ENCODE results near the gene TNS3. TPM values are rescaled to one million over a fixed set of nuclear protein-coding genes. Genes with fewer than 3 reads are reported as not detected.
"Not testable (repeated sequence)": the region's sequence is repeated elsewhere in the genome, so short reads cannot be mapped to it uniquely, and the experiment has no call there.

TNS3 gene
- total RNA-seq, 1 experiment from 2014 or later: 533 TPM

- TF ChIP-seq, protein P1, sequence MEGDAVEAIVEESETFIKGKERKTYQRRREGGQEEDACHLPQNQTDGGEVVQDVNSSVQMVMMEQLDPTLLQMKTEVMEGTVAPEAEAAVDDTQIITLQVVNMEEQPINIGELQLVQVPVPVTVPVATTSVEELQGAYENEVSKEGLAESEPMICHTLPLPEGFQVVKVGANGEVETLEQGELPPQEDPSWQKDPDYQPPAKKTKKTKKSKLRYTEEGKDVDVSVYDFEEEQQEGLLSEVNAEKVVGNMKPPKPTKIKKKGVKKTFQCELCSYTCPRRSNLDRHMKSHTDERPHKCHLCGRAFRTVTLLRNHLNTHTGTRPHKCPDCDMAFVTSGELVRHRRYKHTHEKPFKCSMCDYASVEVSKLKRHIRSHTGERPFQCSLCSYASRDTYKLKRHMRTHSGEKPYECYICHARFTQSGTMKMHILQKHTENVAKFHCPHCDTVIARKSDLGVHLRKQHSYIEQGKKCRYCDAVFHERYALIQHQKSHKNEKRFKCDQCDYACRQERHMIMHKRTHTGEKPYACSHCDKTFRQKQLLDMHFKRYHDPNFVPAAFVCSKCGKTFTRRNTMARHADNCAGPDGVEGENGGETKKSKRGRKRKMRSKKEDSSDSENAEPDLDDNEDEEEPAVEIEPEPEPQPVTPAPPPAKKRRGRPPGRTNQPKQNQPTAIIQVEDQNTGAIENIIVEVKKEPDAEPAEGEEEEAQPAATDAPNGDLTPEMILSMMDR (IDR thresholded peaks at IDR 0.05): no peak
- TF ChIP-seq SIN3A (IDR thresholded peaks at IDR 0.05; ENCODE audit: borderline replicate concordance, insufficient read depth, low read depth, low read length): no peak
- no peak for TF ChIP-seq TCF7L2 (IDR thresholded peaks at IDR 0.05; ENCODE audit: low read depth, low read length)
- TF ChIP-seq POLR2AphosphoS5 (IDR thresholded peaks at IDR 0.05; ENCODE audit: low read depth, low read length): no peak
- TF ChIP-seq REST (IDR thresholded peaks at IDR 0.05; ENCODE audit: insufficient read depth in 1 of 2, low read depth in 2 of 2, low read length in 1 of 2): no peak
- no peaks in the 10 kb centered on the region for H3K27me3 ChIP-seq (ENCODE audit: control insufficient read depth, insufficient read depth, low read length)
- H3K36me3 ChIP-seq (ENCODE audit: control insufficient read depth, insufficient read depth, low read length): peaks cover 23% of the 10 kb centered on the region
- H3K27ac ChIP-seq (ENCODE audit: low read length): peak overlapping the region; percentile 44; the same call in 1 of the 2 replicates
- ChIA-PET CTCF (no interaction called here), POLR2A (interaction anchor here (0.6 kb wide), 1 partner anchor 693 kb away, joined by 5 read pairs; no protein-coding TSS in a partner anchor)
- no peak for ATAC-seq
- H3K4me1 ChIP-seq (ENCODE audit: control insufficient read depth, insufficient read depth, low read length): peaks cover 93% of the 10 kb centered on the region
- H3K9me3 ChIP-seq (ENCODE audit: control insufficient read depth, insufficient read depth, low read depth, low read length): no peaks in the 10 kb centered on the region
- TSS peak; percentile 12 for BruUV-seq (replicated peaks)
- no peak overlapping the region for H3K4me3 ChIP-seq (ENCODE audit: low read depth in 2 of 2, low read length in 2 of 2)
- no peak for DNase-seq (ENCODE audit: low read depth, low spot score)
- in situ Hi-C loops (cut with HindIII; ENCODE audit: low pct_unique_long_range_greater_than_20kb, low sequenced_read_pairs) (no loop called here), intact Hi-C loops (cut with micrococcal nuclease; ENCODE audit: unreplicated experiment) (no loop called here)
Measured at GRCh38 chr7:47442605-47442865, 139.4 kb downstream of the TNS3 start.

DNA sequence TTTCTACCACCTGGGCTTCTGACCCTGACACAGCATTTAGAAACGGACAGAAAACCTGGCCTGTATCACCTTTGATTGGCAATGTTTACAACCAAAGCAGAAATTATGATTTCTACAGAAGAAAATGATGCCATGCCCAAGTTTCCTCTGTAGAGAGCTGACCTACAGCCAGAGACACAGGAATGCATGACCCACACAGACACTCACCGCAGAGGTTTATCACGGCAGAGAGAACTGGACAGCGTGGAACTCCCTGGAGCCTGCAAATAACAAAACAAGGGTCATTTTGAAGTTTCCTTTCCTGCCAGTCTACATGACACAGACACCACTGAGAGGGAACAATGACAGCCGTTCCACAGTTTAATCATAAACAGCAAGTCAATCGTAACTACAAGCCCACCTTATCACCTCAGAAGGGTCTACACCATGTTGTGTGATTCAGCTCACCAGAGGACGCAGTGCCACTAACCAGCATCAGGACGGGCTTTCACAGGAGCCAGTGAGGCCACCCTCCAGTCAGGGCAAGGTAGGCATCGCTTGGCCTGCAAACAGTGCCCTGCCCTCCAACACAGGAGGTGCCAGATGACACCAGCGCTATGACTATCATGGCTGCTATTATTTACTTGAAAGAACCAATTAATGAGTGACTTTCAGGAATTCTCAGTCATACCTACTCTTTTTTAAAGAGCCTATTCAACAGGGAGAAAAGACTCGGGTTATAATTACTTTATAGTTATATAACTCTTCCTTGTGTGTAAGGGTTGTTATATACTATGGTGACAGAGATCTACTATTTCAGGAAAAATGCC lies 139.9 kb downstream of the TNS3 start:
- H3K4me1 ChIP-seq (ENCODE audit: control insufficient read depth, insufficient read depth, low read length): peaks cover 88% of the 10 kb centered on the region
- peak overlapping the region; percentile 44 for H3K27ac ChIP-seq (ENCODE audit: low read length)
- no TSS peak for BruUV-seq (replicated peaks)
- POLR2A ChIA-PET: interaction anchor here (0.6 kb wide), 1 partner anchor 38 kb away, joined by 9 read pairs; no protein-coding TSS in a partner anchor
- CTCF ChIA-PET: no interaction called here
- H3K27me3 ChIP-seq (ENCODE audit: control insufficient read depth, insufficient read depth, low read length): no peaks in the 10 kb centered on the region
- TF ChIP-seq POLR2AphosphoS5 (IDR thresholded peaks at IDR 0.05; ENCODE audit: low read depth, low read length): no peak; the same call in 1 of the 2 replicates
- no peak for TF ChIP-seq TCF7L2 (IDR thresholded peaks at IDR 0.05; ENCODE audit: low read depth, low read length)
- TF ChIP-seq REST (IDR thresholded peaks at IDR 0.05; ENCODE audit: insufficient read depth in 1 of 2, low read depth in 2 of 2, low read length in 1 of 2): no peak
- no peak for TF ChIP-seq SIN3A (IDR thresholded peaks at IDR 0.05; ENCODE audit: borderline replicate concordance, insufficient read depth, low read depth, low read length)
- TF ChIP-seq, protein P1 (IDR thresholded peaks at IDR 0.05): no peak
- H3K36me3 ChIP-seq (ENCODE audit: control insufficient read depth, insufficient read depth, low read length): peaks cover 28% of the 10 kb centered on the region
- H3K9me3 ChIP-seq (ENCODE audit: control insufficient read depth, insufficient read depth, low read depth, low read length): no peaks in the 10 kb centered on the region
- in situ Hi-C loops (cut with HindIII; ENCODE audit: low pct_unique_long_range_greater_than_20kb, low sequenced_read_pairs): no loop called here
- no peak overlapping the region for H3K4me3 ChIP-seq (ENCODE audit: low read depth in 2 of 2, low read length in 2 of 2)
- intact Hi-C loops (cut with micrococcal nuclease; ENCODE audit: unreplicated experiment): no loop called here
- ATAC-seq (no peak), DNase-seq (ENCODE audit: low read depth, low spot score) (no peak)

DNA sequence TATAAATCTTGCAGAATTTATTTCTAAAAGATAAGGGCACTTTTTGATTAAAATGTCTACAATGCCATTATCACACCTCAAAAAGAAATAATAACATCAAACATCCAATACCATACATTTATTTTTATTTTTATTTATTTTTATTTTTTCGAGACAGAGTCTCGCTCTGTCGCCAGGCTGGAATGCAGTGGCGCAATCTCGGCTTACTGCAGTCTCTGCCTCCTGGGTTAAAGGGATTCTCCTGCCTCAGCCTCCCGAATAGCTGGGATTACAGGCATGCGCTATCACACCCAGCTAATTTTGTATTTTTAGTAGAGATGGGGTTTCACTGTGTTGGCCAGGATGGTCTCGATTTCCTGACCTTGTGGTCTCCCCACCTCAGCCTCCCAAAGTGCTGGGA lies 140.9 kb downstream of the TNS3 start:
- in situ Hi-C loops (cut with HindIII; ENCODE audit: low pct_unique_long_range_greater_than_20kb, low sequenced_read_pairs); intact Hi-C loops (cut with micrococcal nuclease; ENCODE audit: unreplicated experiment); H3K4me3 ChIP-seq (ENCODE audit: low read depth in 2 of 2, low read length in 2 of 2); POLR2A ChIA-PET; H3K27me3 ChIP-seq (ENCODE audit: control insufficient read depth, insufficient read depth, low read length); CTCF ChIA-PET; ATAC-seq; DNase-seq (ENCODE audit: low read depth, low spot score); BruUV-seq (replicated peaks); H3K9me3 ChIP-seq (ENCODE audit: control insufficient read depth, insufficient read depth, low read depth, low read length): not testable (repeated sequence)
- Histone ChIP-seq H3K4me1 (ENCODE audit: control insufficient read depth, insufficient read depth, low read length) (peaks cover 82% of the 10 kb centered on the region), H3K36me3 (ENCODE audit: control insufficient read depth, insufficient read depth, low read length) (peaks cover 37% of the 10 kb centered on the region), H3K27ac (ENCODE audit: low read length) (peak overlapping the region; percentile 44)
